Ishikawa (cell line): ENCODE results near the gene CPM.

ENCODE experiments used
- CEBPB ChIP-seq: IDR thresholded peaks from 2 replicates; pipeline ENCODE4 v1.6.1; 2012
- CREB1 ChIP-seq: IDR thresholded peaks from 2 replicates; pipeline ENCODE4 v1.6.1; 2012; ENCODE audit warnings: low read depth
- EGR1 ChIP-seq: IDR thresholded peaks from 2 replicates; pipeline ENCODE4 v1.6.1; 2012
- EP300 ChIP-seq: IDR thresholded peaks from 2 replicates; pipeline ENCODE4 v1.6.1; 2012; ENCODE audit warnings: borderline replicate concordance
- FOXM1 ChIP-seq: IDR thresholded peaks from 2 replicates; pipeline ENCODE4 v1.6.1; 2012; ENCODE audit warnings: low read depth, borderline replicate concordance
- NFIC ChIP-seq: IDR thresholded peaks from 2 replicates; pipeline ENCODE4 v1.6.1; 2012
- RAD21 ChIP-seq: IDR thresholded peaks from 2 replicates; pipeline ENCODE4 v1.6.1; 2012; ENCODE audit warnings: low read depth
- TAF1 ChIP-seq: IDR thresholded peaks from 2 replicates; pipeline ENCODE4 v1.6.1; 2012; ENCODE audit warnings: low read depth, mild to moderate bottlenecking
- TCF12 ChIP-seq: IDR thresholded peaks from 2 replicates; pipeline ENCODE4 v1.6.1; 2012; ENCODE audit warnings: low read depth
- TEAD4 ChIP-seq: IDR thresholded peaks from 2 replicates; pipeline ENCODE4 v1.6.1; 2012
- YY1 ChIP-seq: IDR thresholded peaks from 2 replicates; pipeline ENCODE4 v1.6.1; 2012; ENCODE audit warnings: low read depth
- ZBTB7A ChIP-seq: IDR thresholded peaks from 2 replicates; pipeline ENCODE4 v1.6.1; 2012; ENCODE audit warnings: low read depth
- TF ChIP-seq, protein P1 (sequence below): IDR thresholded peaks from 2 replicates; pipeline ENCODE4 v1.6.1; 2012
- TF ChIP-seq, protein P2 (sequence below): IDR thresholded peaks from 2 replicates; pipeline ENCODE4 v1.6.1; 2012
- TF ChIP-seq, protein P3 (sequence below): IDR thresholded peaks from 2 replicates; pipeline ENCODE4 v1.6.1; 2012; ENCODE audit warnings: low read depth, mild to moderate bottlenecking

Gene CPM

DNA sequence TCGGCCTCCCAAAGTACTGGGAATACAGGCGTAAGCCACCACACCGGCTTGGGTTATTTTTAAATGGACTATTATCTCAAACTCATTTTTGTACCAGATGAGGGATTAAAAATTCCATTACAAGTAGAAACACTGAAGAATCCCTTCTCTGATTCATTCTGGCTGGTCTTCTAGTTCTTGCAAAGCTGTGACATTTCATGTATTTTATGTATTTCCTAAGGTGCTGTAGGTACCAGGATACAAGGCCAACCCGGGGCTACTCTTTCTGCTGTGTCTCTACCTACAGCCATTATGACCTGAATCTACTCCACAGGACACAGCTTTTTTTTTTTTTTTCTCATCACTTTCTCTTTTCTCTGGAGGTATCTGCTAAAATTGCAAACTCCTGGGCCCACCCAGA, 24.9 kb downstream of the CPM start:
- TF ChIP-seq RAD21 (no peak), NFIC (no peak), CREB1 (no peak)
- TF ChIP-seq, protein P1, sequence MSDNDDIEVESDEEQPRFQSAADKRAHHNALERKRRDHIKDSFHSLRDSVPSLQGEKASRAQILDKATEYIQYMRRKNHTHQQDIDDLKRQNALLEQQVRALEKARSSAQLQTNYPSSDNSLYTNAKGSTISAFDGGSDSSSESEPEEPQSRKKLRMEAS, result no peak

DNA sequence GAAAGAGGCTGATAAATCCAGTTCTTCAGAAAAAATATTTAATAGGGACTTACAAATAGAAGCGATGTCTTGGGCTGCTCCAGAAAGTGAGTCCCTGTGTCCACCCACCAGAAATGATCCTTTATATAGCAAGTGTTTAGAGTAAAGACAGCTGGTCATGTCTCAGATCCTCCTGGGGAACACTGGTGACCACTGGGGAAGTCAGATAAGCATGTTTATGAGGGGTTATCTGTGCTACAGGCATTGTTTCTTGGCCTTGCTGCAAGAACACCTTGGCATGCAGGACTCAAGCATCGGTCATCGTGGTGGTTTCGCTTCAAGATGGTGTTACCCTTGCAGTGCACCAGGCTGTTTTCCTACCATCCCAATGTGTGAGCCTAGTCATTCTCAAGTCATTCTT, 27.2 kb downstream of the CPM start:
- TF ChIP-seq, protein P1, result no peak
- TF ChIP-seq EP300 (no peak), ZBTB7A (no peak), CREB1 (no peak), TEAD4 (no peak), EGR1 (no peak), NFIC (no peak)
- TF ChIP-seq, protein P2, sequence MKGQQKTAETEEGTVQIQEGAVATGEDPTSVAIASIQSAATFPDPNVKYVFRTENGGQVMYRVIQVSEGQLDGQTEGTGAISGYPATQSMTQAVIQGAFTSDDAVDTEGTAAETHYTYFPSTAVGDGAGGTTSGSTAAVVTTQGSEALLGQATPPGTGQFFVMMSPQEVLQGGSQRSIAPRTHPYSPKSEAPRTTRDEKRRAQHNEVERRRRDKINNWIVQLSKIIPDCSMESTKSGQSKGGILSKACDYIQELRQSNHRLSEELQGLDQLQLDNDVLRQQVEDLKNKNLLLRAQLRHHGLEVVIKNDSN, result no peak
- TF ChIP-seq, protein P3, sequence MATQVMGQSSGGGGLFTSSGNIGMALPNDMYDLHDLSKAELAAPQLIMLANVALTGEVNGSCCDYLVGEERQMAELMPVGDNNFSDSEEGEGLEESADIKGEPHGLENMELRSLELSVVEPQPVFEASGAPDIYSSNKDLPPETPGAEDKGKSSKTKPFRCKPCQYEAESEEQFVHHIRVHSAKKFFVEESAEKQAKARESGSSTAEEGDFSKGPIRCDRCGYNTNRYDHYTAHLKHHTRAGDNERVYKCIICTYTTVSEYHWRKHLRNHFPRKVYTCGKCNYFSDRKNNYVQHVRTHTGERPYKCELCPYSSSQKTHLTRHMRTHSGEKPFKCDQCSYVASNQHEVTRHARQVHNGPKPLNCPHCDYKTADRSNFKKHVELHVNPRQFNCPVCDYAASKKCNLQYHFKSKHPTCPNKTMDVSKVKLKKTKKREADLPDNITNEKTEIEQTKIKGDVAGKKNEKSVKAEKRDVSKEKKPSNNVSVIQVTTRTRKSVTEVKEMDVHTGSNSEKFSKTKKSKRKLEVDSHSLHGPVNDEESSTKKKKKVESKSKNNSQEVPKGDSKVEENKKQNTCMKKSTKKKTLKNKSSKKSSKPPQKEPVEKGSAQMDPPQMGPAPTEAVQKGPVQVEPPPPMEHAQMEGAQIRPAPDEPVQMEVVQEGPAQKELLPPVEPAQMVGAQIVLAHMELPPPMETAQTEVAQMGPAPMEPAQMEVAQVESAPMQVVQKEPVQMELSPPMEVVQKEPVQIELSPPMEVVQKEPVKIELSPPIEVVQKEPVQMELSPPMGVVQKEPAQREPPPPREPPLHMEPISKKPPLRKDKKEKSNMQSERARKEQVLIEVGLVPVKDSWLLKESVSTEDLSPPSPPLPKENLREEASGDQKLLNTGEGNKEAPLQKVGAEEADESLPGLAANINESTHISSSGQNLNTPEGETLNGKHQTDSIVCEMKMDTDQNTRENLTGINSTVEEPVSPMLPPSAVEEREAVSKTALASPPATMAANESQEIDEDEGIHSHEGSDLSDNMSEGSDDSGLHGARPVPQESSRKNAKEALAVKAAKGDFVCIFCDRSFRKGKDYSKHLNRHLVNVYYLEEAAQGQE, result no peak

DNA sequence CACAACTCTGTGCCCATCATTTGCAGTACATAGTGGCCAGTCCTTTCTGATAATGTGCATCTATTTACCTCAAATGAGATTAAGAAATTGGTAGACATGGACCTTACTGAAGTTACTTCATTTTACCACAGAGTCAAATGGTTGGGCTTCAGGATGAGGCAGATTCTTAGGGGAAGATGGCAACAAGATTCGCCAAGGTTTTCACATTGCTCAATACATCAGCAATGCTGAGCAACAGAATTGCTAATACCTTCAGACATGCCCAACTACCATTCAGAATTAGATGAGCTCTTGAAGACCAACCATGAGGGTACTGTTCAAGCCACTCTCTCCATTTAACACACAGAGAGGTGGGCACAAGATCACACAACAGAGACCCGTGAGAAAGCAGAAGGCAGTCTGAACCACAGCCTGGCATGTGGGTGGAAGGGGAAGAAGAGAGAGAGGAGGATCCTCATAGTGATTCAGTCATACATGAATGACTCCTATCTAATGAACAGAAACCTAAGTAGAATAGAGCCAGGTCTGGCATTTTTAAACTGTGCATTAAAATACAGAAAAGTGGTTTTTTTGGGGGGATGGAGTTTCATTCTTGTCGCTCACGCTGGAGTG, 28.5 kb downstream of the CPM start:
- TF ChIP-seq FOXM1 (no peak), RAD21 (no peak), YY1 (no peak), EP300 (no peak), ZBTB7A (no peak), TCF12 (no peak), CREB1 (no peak), TEAD4 (no peak), EGR1 (no peak), CEBPB (no peak), TAF1 (no peak), NFIC (no peak)
- TF ChIP-seq, protein P1, result no peak
- TF ChIP-seq, protein P2, result no peak
- TF ChIP-seq, protein P3, result no peak

DNA sequence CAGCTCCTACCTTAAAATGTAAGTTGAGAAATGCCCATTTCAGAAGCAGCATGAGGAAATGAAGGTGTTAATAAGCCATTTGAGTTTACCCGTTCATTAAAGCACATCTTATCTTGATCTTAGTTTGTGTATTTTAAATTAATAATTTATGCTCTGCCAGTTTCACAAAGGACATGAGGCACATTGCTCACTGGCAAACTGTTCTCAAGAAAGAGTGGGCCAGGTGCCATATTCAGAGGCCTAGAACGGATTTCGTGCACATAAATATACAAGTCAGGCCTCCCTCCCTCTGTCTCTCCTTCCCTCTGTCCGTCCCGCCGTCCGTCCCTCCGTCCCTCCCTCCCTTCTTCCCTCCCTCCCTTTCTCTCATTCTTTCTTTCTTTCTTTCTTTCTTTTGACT, 29.5 kb downstream of the CPM start:
- TF ChIP-seq CEBPB (no peak), CREB1 (no peak), ZBTB7A (no peak), YY1 (no peak), EGR1 (no peak), TCF12 (no peak), NFIC (no peak), TAF1 (no peak)
- TF ChIP-seq, protein P2, result no peak

DNA sequence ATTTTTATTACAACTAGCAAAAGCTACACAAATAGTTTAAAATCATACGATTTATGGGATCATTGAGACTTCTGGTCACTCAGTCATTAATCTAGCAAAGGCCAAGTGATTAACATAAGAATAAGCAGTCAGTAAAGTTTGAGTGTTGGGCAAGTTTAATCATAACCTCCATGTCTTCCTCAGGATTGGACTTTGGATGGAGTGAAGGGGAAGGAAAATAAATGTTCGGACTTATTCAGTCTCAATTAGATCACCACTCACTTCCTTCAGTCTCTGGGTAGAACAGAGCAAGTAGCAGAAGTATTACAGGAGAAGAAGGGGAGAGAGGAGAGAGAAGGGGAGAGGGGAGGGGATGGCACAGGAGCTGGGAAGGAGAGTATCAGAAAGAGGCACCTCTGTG, 31.4 kb downstream of the CPM start:
- no peak for TF ChIP-seq ZBTB7A
- no peak for TF ChIP-seq NFIC
- TF ChIP-seq, protein P3, result no peak
- TF ChIP-seq CEBPB, result no peak
- TF ChIP-seq, protein P2, result no peak
